HL-60 (cell line): ENCODE data around the gene WNT11.

Experiments
- DNase-seq, 2 experiments: peaks; one replicate each; pipeline ENCODE4 v3.0.0-alpha.2; 2010 to 2020; ENCODE audit warnings: low read depth in 1 of 2, low spot score in 1 of 2
- H3K27ac ChIP-seq: fragments of 250-450 bp; sonication (Bioruptor Pico); replicated peaks from 2 replicates; pipeline ENCODE4 v1.5.1; 2020; ENCODE audit warnings: mild to moderate bottlenecking, moderate library complexity
- H3K27me3 ChIP-seq: fragments of 250-450 bp; sonication (Bioruptor Pico); 2 replicates; pipeline ENCODE4 v1.5.1; 2021; ENCODE audit warnings: mild to moderate bottlenecking, moderate library complexity; ENCODE audit not compliant: insufficient read depth, poor library complexity, severe bottlenecking
- H3K4me3 ChIP-seq: replicated peaks from 2 replicates; pipeline ENCODE4 v1.5.1; 2011; ENCODE audit warnings: mild to moderate bottlenecking, control low read depth, low read length; ENCODE audit not compliant: insufficient read depth
- CTCF ChIP-seq: IDR thresholded peaks from one replicate; pipeline ENCODE4 v1.5.1; 2011; ENCODE audit warnings: low read length, control low read depth, inconsistent platforms; ENCODE audit not compliant: insufficient read depth
- GABPA ChIP-seq: IDR thresholded peaks from 2 replicates; pipeline ENCODE4 v1.6.1; 2012; ENCODE audit warnings: low read depth
- POLR2AphosphoS5 ChIP-seq: IDR thresholded peaks from 2 replicates; pipeline ENCODE4 v1.6.1; 2012; ENCODE audit warnings: low read depth
- REST ChIP-seq: IDR thresholded peaks from 2 replicates; pipeline ENCODE4 v1.6.1; 2012; ENCODE audit warnings: low read depth; ENCODE audit not compliant: insufficient replicate concordance
- SPI1 ChIP-seq: IDR thresholded peaks from 2 replicates; pipeline ENCODE4 v1.6.1; 2012; ENCODE audit warnings: low read depth, mild to moderate bottlenecking, borderline replicate concordance

The WNT11 gene

GRCh38 chr11:76147106-76147740 lies 59.1 kb downstream of the WNT11 start:
- DNase-seq: no peak
- H3K27me3 ChIP-seq: no peaks in the 10 kb centered on the region
- H3K27ac ChIP-seq: no peak overlapping the region
- no peak for TF ChIP-seq CTCF
- TF ChIP-seq SPI1: no peak
- TF ChIP-seq GABPA: no peak
- TF ChIP-seq POLR2AphosphoS5: no peak
- TF ChIP-seq REST: no peak
- no peak overlapping the region for H3K4me3 ChIP-seq

- Histone ChIP-seq H3K27ac (no peak overlapping the region), H3K4me3 (no peak overlapping the region), H3K27me3 (no peaks in the 10 kb centered on the region)
- no peak for DNase-seq
- no peak for TF ChIP-seq POLR2AphosphoS5
- TF ChIP-seq CTCF: no peak
- no peak for TF ChIP-seq REST
- no peak for TF ChIP-seq GABPA
- TF ChIP-seq SPI1: no peak
These were observed 63.0 kb downstream of the WNT11 start for GRCh38 chr11:76143274-76143673.

GRCh38 chr11:76141901-76142588 lies 64.3 kb downstream of the WNT11 start:
- TF ChIP-seq GABPA: no peak
- TF ChIP-seq CTCF: no peak
- no peak for TF ChIP-seq REST
- TF ChIP-seq POLR2AphosphoS5: no peak
- TF ChIP-seq SPI1: no peak
- no peak overlapping the region for H3K27ac ChIP-seq
- H3K4me3 ChIP-seq: no peak overlapping the region
- DNase-seq: no peak
- H3K27me3 ChIP-seq: no peaks in the 10 kb centered on the region
